BJ (cell line): ENCODE results near the gene PTPRM. TPM values are rescaled to one million over a fixed set of nuclear protein-coding genes. Genes with fewer than 3 reads are reported as not detected.

Experiments used
- CTCF ChIA-PET: fragments of 350-600 bp; formaldehyde crosslinking; extraction: SDS; loops from one replicate; lab custom pipeline; 2021; ENCODE audit warnings: antibody characterized with exemption, inconsistent platforms; lab: Yijun Ruan, JAX
- POLR2A ChIA-PET: fragments of 300-600 bp; sonication (Branson Sonifier 250); formaldehyde crosslinking; extraction: SDS; loops from one replicate; lab custom pipeline; 2021; ENCODE audit warnings: antibody characterized with exemption; lab: Charles Lee
- DNase-seq: peaks from one replicate; pipeline ENCODE4 v3.0.0-alpha.2; 2011; ENCODE audit warnings: low read depth
- H3K27me3 ChIP-seq: 2 replicates; pipeline ENCODE4 v1.6.0; 2011; ENCODE audit warnings: low read length; ENCODE audit not compliant: control insufficient read depth, insufficient read depth
- H3K36me3 ChIP-seq: 2 replicates; pipeline ENCODE4 v1.5.1; 2011; ENCODE audit warnings: low read length; ENCODE audit not compliant: control insufficient read depth, insufficient read depth
- H3K4me3 ChIP-seq: 2 replicates; pipeline ENCODE4 v1.5.1; 2011; ENCODE audit warnings: low read depth, mild to moderate bottlenecking, control low read depth, low read length
- CTCF ChIP-seq: IDR thresholded peaks from 2 replicates; pipeline ENCODE4 v1.5.1; 2011; ENCODE audit warnings: low read depth, mild to moderate bottlenecking, control low read depth, inconsistent platforms, low read length, moderate library complexity; ENCODE audit not compliant: insufficient read depth
- polyA plus RNA-seq: library from polyadenylated mRNA; depleted of rRNA; stranded (reverse); fragments of >200 nt; gene quantifications from 2 replicates; pipeline ENCODE4 v1.2.3, GENCODE V29; 2011

PTPRM gene
- polyA plus RNA-seq, 1 experiment, result 149 TPM

- no peak for DNase-seq
- Histone ChIP-seq H3K36me3 (no peaks in the 10 kb centered on the region), H3K4me3 (no peak overlapping the region), H3K27me3 (no peaks in the 10 kb centered on the region)
- POLR2A ChIA-PET, result no interaction called here
- CTCF ChIA-PET, result interaction anchor here (0.6 kb wide), 1 partner anchor 240 kb away, joined by 3 read pairs; no protein-coding TSS in a partner anchor
- TF ChIP-seq CTCF, result no peak
Observed at GRCh38 chr18:7844418-7844817, 277.3 kb downstream of the PTPRM start.

- Histone ChIP-seq H3K27me3 (no peaks in the 10 kb centered on the region), H3K4me3 (no peak overlapping the region), H3K36me3 (no peaks in the 10 kb centered on the region)
- POLR2A ChIA-PET, result no interaction called here
- no peak for DNase-seq
- no peak for TF ChIP-seq CTCF
- CTCF ChIA-PET, result no interaction called here
Observed at GRCh38 chr18:7846335-7846734, 279.2 kb downstream of the PTPRM start.

- POLR2A ChIA-PET, result no interaction called here
- Histone ChIP-seq H3K27me3 (no peaks in the 10 kb centered on the region), H3K36me3 (no peaks in the 10 kb centered on the region), H3K4me3 (no peak overlapping the region)
- CTCF ChIA-PET, result no interaction called here
- DNase-seq, result no peak
- no peak for TF ChIP-seq CTCF
Observed at GRCh38 chr18:7847357-7848053, 280.4 kb downstream of the PTPRM start.

GRCh38 chr18:7848054-7848412, 280.9 kb downstream of the PTPRM start:
- Histone ChIP-seq H3K27me3 (no peaks in the 10 kb centered on the region), H3K4me3 (no peak overlapping the region), H3K36me3 (no peaks in the 10 kb centered on the region)
- POLR2A ChIA-PET, result no interaction called here
- no peak for DNase-seq
- CTCF ChIA-PET, result no interaction called here
- TF ChIP-seq CTCF, result no peak

- ChIA-PET CTCF (interaction anchor here (0.5 kb wide), 1 partner anchor 46 kb away, joined by 6 read pairs; no protein-coding TSS in a partner anchor), POLR2A (no interaction called here)
- Histone ChIP-seq H3K36me3 (no peaks in the 10 kb centered on the region), H3K27me3 (no peaks in the 10 kb centered on the region), H3K4me3 (no peak overlapping the region)
- no peak for DNase-seq
- no peak for TF ChIP-seq CTCF
Observed at GRCh38 chr18:7850446-7850845, 283.3 kb downstream of the PTPRM start.
